Astrocyte (in vitro differentiated cells and primary cell): ENCODE data around the gene CAMK2B.

Source experiments
- EZH2 ChIP-seq: IDR thresholded peaks from 2 replicates; pipeline ENCODE4 v1.6.1; 2012; ENCODE audit warnings: mild to moderate bottlenecking, low read length, inconsistent platforms; ENCODE audit not compliant: insufficient read depth
- TF ChIP-seq, protein P1 (sequence below): IDR thresholded peaks from 2 replicates; pipeline ENCODE4 v1.5.1; 2011; ENCODE audit warnings: low read depth, mild to moderate bottlenecking, inconsistent platforms, low read length, moderate library complexity; ENCODE audit not compliant: insufficient read depth

DNA sequence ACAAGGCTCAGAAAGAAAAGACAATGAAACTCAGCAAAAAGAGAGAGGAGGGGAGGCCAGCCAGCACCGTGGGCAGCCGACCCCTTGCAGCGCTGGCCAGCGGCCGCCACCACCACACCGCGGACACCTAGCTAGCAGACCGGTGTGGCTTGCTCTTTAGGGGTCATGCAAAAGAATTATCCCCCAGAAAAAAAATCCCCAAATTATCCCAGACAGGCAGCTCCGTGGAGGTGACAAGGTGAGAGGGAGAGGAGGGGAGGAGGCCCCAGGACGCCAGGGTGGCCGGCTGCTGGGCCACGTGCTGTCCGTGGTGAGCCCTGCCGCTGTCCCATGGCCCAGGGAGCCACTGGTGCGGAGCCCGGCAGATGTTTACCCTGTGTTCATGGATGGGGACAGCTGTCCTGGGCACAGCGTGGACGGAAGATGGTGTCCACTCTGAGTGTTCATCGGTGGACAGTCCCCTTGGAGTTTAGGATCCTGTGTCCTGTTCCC, 108.1 kb downstream of the CAMK2B start:
- TF ChIP-seq, protein P1, sequence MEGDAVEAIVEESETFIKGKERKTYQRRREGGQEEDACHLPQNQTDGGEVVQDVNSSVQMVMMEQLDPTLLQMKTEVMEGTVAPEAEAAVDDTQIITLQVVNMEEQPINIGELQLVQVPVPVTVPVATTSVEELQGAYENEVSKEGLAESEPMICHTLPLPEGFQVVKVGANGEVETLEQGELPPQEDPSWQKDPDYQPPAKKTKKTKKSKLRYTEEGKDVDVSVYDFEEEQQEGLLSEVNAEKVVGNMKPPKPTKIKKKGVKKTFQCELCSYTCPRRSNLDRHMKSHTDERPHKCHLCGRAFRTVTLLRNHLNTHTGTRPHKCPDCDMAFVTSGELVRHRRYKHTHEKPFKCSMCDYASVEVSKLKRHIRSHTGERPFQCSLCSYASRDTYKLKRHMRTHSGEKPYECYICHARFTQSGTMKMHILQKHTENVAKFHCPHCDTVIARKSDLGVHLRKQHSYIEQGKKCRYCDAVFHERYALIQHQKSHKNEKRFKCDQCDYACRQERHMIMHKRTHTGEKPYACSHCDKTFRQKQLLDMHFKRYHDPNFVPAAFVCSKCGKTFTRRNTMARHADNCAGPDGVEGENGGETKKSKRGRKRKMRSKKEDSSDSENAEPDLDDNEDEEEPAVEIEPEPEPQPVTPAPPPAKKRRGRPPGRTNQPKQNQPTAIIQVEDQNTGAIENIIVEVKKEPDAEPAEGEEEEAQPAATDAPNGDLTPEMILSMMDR, result no peak
- TF ChIP-seq EZH2, result no peak
